HCT116 (cell line): ENCODE measurements around the gene IL1RL1. TPM values are rescaled to one million over a fixed set of nuclear protein-coding genes. Genes with fewer than 3 reads are reported as not detected.

Experiments
- ATAC-seq: fragments of 200-7000 bp; cut with Tn5 transposase; 2 replicates; pipeline ENCODE4 v1.9.1; 2020; ENCODE audit warnings: mild to moderate bottlenecking, moderate library complexity
- BruUV-seq: library from RNA; stranded (reverse); fragments of 400-500 nt; replicated peaks from 2 replicates; lab custom pipeline; 2021; lab: Mats Ljungman, UMichigan
- CTCF ChIA-PET: fragments of 300-600 bp; sonication (Branson Sonifier 250); formaldehyde crosslinking; loops from one replicate; lab custom pipeline; 2021; ENCODE audit warnings: antibody characterized with exemption; lab: Charles Lee
- POLR2A ChIA-PET: fragments of 300-600, 350-600 bp; sonication (Branson Sonifier 250); formaldehyde crosslinking; loops from one replicate; lab custom pipeline; 2021; ENCODE audit warnings: antibody characterized with exemption; lab: Charles Lee
- RAD21 ChIA-PET, 2 experiments: fragments of 300-600 bp; sonication (Branson Sonifier 250); formaldehyde crosslinking; loops; one replicate each; lab custom pipeline; 2023; ENCODE audit warnings: low total read pairs in 2 of 2; ENCODE audit not compliant: uncharacterized antibody in 2 of 2, unreplicated experiment in 2 of 2, low non-redundant PET in 1 of 2; lab: Charles Lee
- DNase-seq: peaks from one replicate; pipeline ENCODE4 v3.0.0-alpha.2; 2010; ENCODE audit warnings: low read depth, low spot score
- H2AFZ ChIP-seq: fragments of 200-600 bp; shearing (Covaris generic), sonication (generic); 2 replicates; pipeline ENCODE4 v1.6.1; 2017; ENCODE audit warnings: low read depth, mixed run types, mixed read lengths, antibody characterized with exemption, low read length; ENCODE audit not compliant: poor library complexity, severe bottlenecking
- H3K27ac ChIP-seq: 2 replicates; pipeline ENCODE4 v1.5.1; 2012; ENCODE audit warnings: low read depth, low read length
- H3K27me3 ChIP-seq: fragments of 200-600 bp; sonication (generic); 2 replicates; pipeline ENCODE4 v1.6.1; 2016; ENCODE audit warnings: mixed run types, low read length, mixed read lengths; ENCODE audit not compliant: insufficient read depth
- H3K36me3 ChIP-seq, 2 experiments: fragments of 200-500 bp in 1 of 2; fragments of 200-600 bp in 1 of 2; sonication (Bioruptor generic) in 1 of 2; sonication (generic) in 1 of 2; 2 replicates each; pipeline versions ENCODE4 v1.5.1 to v1.6.1; 2014 to 2016; ENCODE audit warnings: low read length in 2 of 2, inconsistent platforms in 1 of 2, mixed read lengths in 1 of 2, mixed run types in 1 of 2; ENCODE audit not compliant: insufficient read depth in 2 of 2, control insufficient read depth in 1 of 2
- H3K4me1 ChIP-seq, 2 experiments: fragments of 200-600 bp in 1 of 2; sonication (generic) in 1 of 2; 2 replicates each; pipeline versions ENCODE4 v1.5.1 to v1.6.1; 2012 to 2017; ENCODE audit warnings: low read length in 2 of 2, inconsistent platforms in 1 of 2, mild to moderate bottlenecking in 1 of 2, mixed read lengths in 1 of 2, mixed run types in 1 of 2, moderate library complexity in 1 of 2; ENCODE audit not compliant: insufficient read depth in 2 of 2, control insufficient read depth in 1 of 2
- H3K4me2 ChIP-seq: fragments of 200-600 bp; sonication (generic); 2 replicates; pipeline ENCODE4 v1.6.1; 2017; ENCODE audit warnings: mixed run types, low read length, mixed read lengths
- H3K4me3 ChIP-seq, 2 experiments: fragments of 200-600 bp in 1 of 2; sonication (generic) in 1 of 2; replicated peaks in 1 of 2; 2 replicates each; pipeline ENCODE4 v1.5.1; 2011 to 2016; ENCODE audit warnings: low read length in 2 of 2, control low read depth in 1 of 2, low read depth in 1 of 2, mild to moderate bottlenecking in 1 of 2, mixed read lengths in 1 of 2, mixed run types in 1 of 2
- H3K79me2 ChIP-seq: fragments of 200-600 bp; sonication (generic); 2 replicates; pipeline ENCODE4 v1.6.1; 2017; ENCODE audit warnings: mild to moderate bottlenecking, mixed run types, low read length, moderate library complexity, mixed read lengths; ENCODE audit not compliant: insufficient read depth
- H3K9ac ChIP-seq: fragments of 200-600 bp; sonication (generic); 2 replicates; pipeline ENCODE4 v1.6.1; 2016; ENCODE audit warnings: low read length, mixed read lengths
- H3K9me2 ChIP-seq: fragments of 200-600 bp; sonication (generic), shearing (Covaris generic); 2 replicates; pipeline ENCODE4 v1.6.1; 2017; ENCODE audit warnings: mixed run types, mild to moderate bottlenecking, moderate library complexity; ENCODE audit not compliant: insufficient read depth
- H3K9me3 ChIP-seq, 2 experiments: fragments of 200-500 bp in 1 of 2; fragments of 200-600 bp in 1 of 2; sonication (Bioruptor generic) in 1 of 2; sonication (generic) in 1 of 2; 2 replicates each; pipeline ENCODE4 v1.6.1; 2014 to 2017; ENCODE audit warnings: low read length in 2 of 2, mixed read lengths in 2 of 2, inconsistent platforms in 1 of 2, low read depth in 1 of 2, mild to moderate bottlenecking in 1 of 2, mixed run types in 1 of 2, moderate library complexity in 1 of 2; ENCODE audit not compliant: control insufficient read depth in 1 of 2, insufficient read depth in 1 of 2
- H4K20me1 ChIP-seq: fragments of 200-600 bp; sonication (generic), shearing (Covaris generic); 2 replicates; pipeline ENCODE4 v1.6.1; 2017; ENCODE audit warnings: mixed run types, mild to moderate bottlenecking, moderate library complexity; ENCODE audit not compliant: insufficient read depth
- CBX3 ChIP-seq: IDR thresholded peaks from 2 replicates; pipeline ENCODE4 v1.6.1; 2012; ENCODE audit warnings: low read depth
- CEBPB ChIP-seq: IDR thresholded peaks from 2 replicates; pipeline ENCODE4 v1.6.1; 2012; ENCODE audit warnings: low read depth
- EZH2phosphoT487 ChIP-seq: fragments of 200-600 bp; IDR thresholded peaks from 2 replicates; pipeline ENCODE4 v1.6.1; 2018; ENCODE audit warnings: antibody characterized with exemption, borderline replicate concordance
- MAX ChIP-seq: IDR thresholded peaks from 2 replicates; pipeline ENCODE4 v1.6.1; 2012
- POLR2A ChIP-seq: IDR thresholded peaks from 2 replicates; pipeline ENCODE4 v1.7.0; 2011; ENCODE audit warnings: borderline replicate concordance; ENCODE audit not compliant: insufficient read depth, insufficient read length; ENCODE audit errors: extremely low read depth
- REST ChIP-seq: IDR thresholded peaks from 2 replicates; pipeline ENCODE4 v1.6.1; 2012; ENCODE audit warnings: low read depth
- SP1 ChIP-seq: IDR thresholded peaks from 2 replicates; pipeline ENCODE4 v1.6.1; 2012; ENCODE audit warnings: low read depth
- SRF ChIP-seq: IDR thresholded peaks from 2 replicates; pipeline ENCODE4 v1.6.1; 2012; ENCODE audit warnings: low read depth
- TCF7L2 ChIP-seq: IDR thresholded peaks from 2 replicates; pipeline ENCODE4 v1.7.0; 2011; ENCODE audit warnings: borderline replicate concordance, inconsistent platforms; ENCODE audit not compliant: insufficient read depth, insufficient read length; ENCODE audit errors: extremely low read depth
- ZFX ChIP-seq: fragments of 450-650 bp; IDR thresholded peaks from 2 replicates; pipeline ENCODE4 v1.6.1; 2017
- intact Hi-C: fragments of 100-400 bp; cut with micrococcal nuclease; formaldehyde crosslinking; loops from 2 replicates; pipeline ENCODE4 v1.10.0; 2022
- total RNA-seq: library from RNA; stranded (reverse); gene quantifications from one replicate; pipeline ENCODE4 v1.2.1, GENCODE V29; 2021; ENCODE audit not compliant: unreplicated experiment

IL1RL1 gene
- total RNA-seq, 1 experiment from 2014 or later = not detected

- no peaks in the 10 kb centered on the region for H3K79me2 ChIP-seq
- no TSS peak for BruUV-seq
- no peaks in the 10 kb centered on the region for H3K36me3 ChIP-seq
- no peak for DNase-seq
- ATAC-seq = no peak
- ChIA-PET POLR2A (no interaction called here), RAD21 (no interaction called here), CTCF (no interaction called here)
- H3K4me1 ChIP-seq = no peaks in the 10 kb centered on the region
- H3K4me3 ChIP-seq = no peak overlapping the region
- intact Hi-C loops = no loop called here
- H3K9me3 ChIP-seq = no peaks in the 10 kb centered on the region
- peaks cover 7% of the 10 kb centered on the region; the same call in 1 of the 2 replicates for H3K27me3 ChIP-seq
- H2AFZ ChIP-seq = no peak overlapping the region
- H3K4me2 ChIP-seq = no peak overlapping the region
- no peaks in the 10 kb centered on the region for H3K9me2 ChIP-seq
- no peak for TF ChIP-seq SP1
- TF ChIP-seq MAX = no peak
- no peak for TF ChIP-seq CEBPB
- no peak for TF ChIP-seq CBX3
- TF ChIP-seq POLR2A = no peak
- TF ChIP-seq REST = no peak
- TF ChIP-seq SRF = no peak
- no peak for TF ChIP-seq ZFX
- TF ChIP-seq EZH2phosphoT487 = no peak
- no peak for TF ChIP-seq TCF7L2
- no peak overlapping the region for H3K9ac ChIP-seq
- H3K27ac ChIP-seq = no peak overlapping the region
- H4K20me1 ChIP-seq = no peaks in the 10 kb centered on the region
Observed at GRCh38 chr2:102266204-102266603, 45.2 kb upstream of the IL1RL1 start.
